A673 (cell line): ENCODE results near the gene HGFAC. TPM values are rescaled to one million over a fixed set of nuclear protein-coding genes. Genes with fewer than 3 reads are reported as not detected.

ENCODE experiments used
- BruUV-seq: library from RNA; stranded (reverse); fragments of 400-500 nt; replicated peaks from 2 replicates; lab custom pipeline; 2021; lab: Mats Ljungman, UMichigan
- CTCF ChIA-PET: fragments of 300-600 bp; sonication (Branson Sonifier 250); formaldehyde crosslinking; loops from one replicate; lab custom pipeline; 2022; ENCODE audit warnings: antibody characterized with exemption; lab: Charles Lee
- POLR2A ChIA-PET: fragments of 300-600 bp; sonication (Branson Sonifier 250); formaldehyde crosslinking; loops from one replicate; lab custom pipeline; 2022; ENCODE audit warnings: antibody characterized with exemption; ENCODE audit not compliant: low non-redundant PET; lab: Charles Lee
- DNase-seq: peaks from one replicate; pipeline ENCODE4 v3.0.0-alpha.2; 2015; ENCODE audit warnings: low spot score
- H3K27ac ChIP-seq: fragments of 200-600 bp; sonication (generic); 2 replicates; pipeline ENCODE4 v1.5.1; 2016; ENCODE audit warnings: mixed run types, low read depth, mild to moderate bottlenecking, mixed read lengths, antibody characterized with exemption, low read length; ENCODE audit not compliant: poor library complexity, severe bottlenecking
- H3K27me3 ChIP-seq: fragments of 200-600 bp; sonication (generic); replicated peaks from 2 replicates; pipeline ENCODE4 v1.6.1; 2017; ENCODE audit warnings: mixed run types, low read depth, mild to moderate bottlenecking, mixed read lengths, antibody characterized with exemption, low read length; ENCODE audit not compliant: insufficient read depth, poor library complexity
- H3K36me3 ChIP-seq: fragments of 200-600 bp; sonication (generic); 2 replicates; pipeline ENCODE4 v1.6.1; 2016; ENCODE audit warnings: mixed run types, mild to moderate bottlenecking, mixed read lengths, antibody characterized with exemption, low read length; ENCODE audit not compliant: insufficient read depth, poor library complexity, severe bottlenecking
- H3K4me1 ChIP-seq: fragments of 200-600 bp; sonication (generic); 2 replicates; pipeline ENCODE4 v1.6.1; 2017; ENCODE audit warnings: mixed run types, mild to moderate bottlenecking, mixed read lengths, antibody characterized with exemption, low read length; ENCODE audit not compliant: insufficient read depth, poor library complexity, severe bottlenecking
- H3K4me3 ChIP-seq: fragments of 200-600 bp; sonication (generic); 2 replicates; pipeline ENCODE4 v1.5.1; 2016; ENCODE audit warnings: low read depth, mixed run types, mild to moderate bottlenecking, mixed read lengths, low read length; ENCODE audit not compliant: poor library complexity, severe bottlenecking
- H3K9me3 ChIP-seq: fragments of 200-600 bp; sonication (generic); 2 replicates; pipeline ENCODE4 v1.6.1; 2016; ENCODE audit warnings: mixed run types, low read depth, mild to moderate bottlenecking, mixed read lengths, antibody characterized with exemption, low read length; ENCODE audit not compliant: poor library complexity, severe bottlenecking
- CTCF ChIP-seq: fragments of 300-800, 200-600 bp; sonication (generic); conservative IDR thresholded peaks from 2 replicates; pipeline ENCODE4 v1.5.1; 2017; ENCODE audit warnings: low read depth, mild to moderate bottlenecking, antibody characterized with exemption, low read length, moderate library complexity, mixed read lengths
- EZH2 ChIP-seq: fragments of 200-600 bp; sonication (generic); IDR thresholded peaks from 2 replicates; pipeline ENCODE4 v1.6.1; 2017; ENCODE audit warnings: borderline replicate concordance, low read depth, mild to moderate bottlenecking, mixed read lengths, antibody characterized with exemption, low read length; ENCODE audit not compliant: poor library complexity, severe bottlenecking
- intact Hi-C: fragments of 100-400 bp; cut with micrococcal nuclease; formaldehyde crosslinking; loops from one replicate; pipeline ENCODE4 v1.10.0; 2022; ENCODE audit not compliant: unreplicated experiment
- total RNA-seq: library from RNA; stranded (reverse); gene quantifications from 2 replicates; pipeline ENCODE4 v1.2.3, GENCODE V29; 2021

Gene HGFAC
- total RNA-seq, 1 experiment from 2014 or later: 4.8 TPM

- CTCF ChIA-PET: no interaction called here
- Histone ChIP-seq H3K4me3 (no peak overlapping the region), H3K4me1 (no peaks in the 10 kb centered on the region), H3K9me3 (no peaks in the 10 kb centered on the region), H3K36me3 (no peaks in the 10 kb centered on the region), H3K27me3 (no peaks in the 10 kb centered on the region), H3K27ac (no peak overlapping the region)
- BruUV-seq: no TSS peak
- TF ChIP-seq EZH2: no peak
- no peak for TF ChIP-seq CTCF
- DNase-seq: no peak
- POLR2A ChIA-PET: no interaction called here
- intact Hi-C loops: no loop called here
These were observed 34.0 kb downstream of the HGFAC start for GRCh38 chr4:3475713-3476260.

- H3K4me3 ChIP-seq: no peak overlapping the region
- BruUV-seq: no TSS peak
- POLR2A ChIA-PET: no interaction called here
- no peak for DNase-seq
- no peaks in the 10 kb centered on the region for H3K9me3 ChIP-seq
- H3K4me1 ChIP-seq: no peaks in the 10 kb centered on the region
- H3K27me3 ChIP-seq: peaks cover 3% of the 10 kb centered on the region
- intact Hi-C loops: no loop called here
- TF ChIP-seq EZH2 (no peak), CTCF (no peak)
- no peak overlapping the region for H3K27ac ChIP-seq
- CTCF ChIA-PET: no interaction called here
- H3K36me3 ChIP-seq: no peaks in the 10 kb centered on the region
These were observed 34.6 kb downstream of the HGFAC start for GRCh38 chr4:3476341-3476747.

- H3K27me3 ChIP-seq: peaks cover 3% of the 10 kb centered on the region
- no TSS peak for BruUV-seq
- H3K36me3 ChIP-seq: no peaks in the 10 kb centered on the region
- DNase-seq: no peak
- H3K9me3 ChIP-seq: no peaks in the 10 kb centered on the region
- TF ChIP-seq EZH2 (no peak), CTCF (no peak)
- no peaks in the 10 kb centered on the region for H3K4me1 ChIP-seq
- CTCF ChIA-PET: no interaction called here
- POLR2A ChIA-PET: no interaction called here
- no peak overlapping the region for H3K4me3 ChIP-seq
- H3K27ac ChIP-seq: no peak overlapping the region
- intact Hi-C loops: no loop called here
These were observed 35.4 kb downstream of the HGFAC start for GRCh38 chr4:3476936-3477749.
